HEK293 (cell line): Measurements from ENCODE around the gene ABCC12.
"Not testable (repeated sequence)": the region's sequence is repeated elsewhere in the genome, so short reads cannot be mapped to it uniquely, and the experiment has no call there.

ENCODE experiments used
- CTCF ChIA-PET: fragments of 350-600 bp; formaldehyde crosslinking; extraction: SDS; loops from one replicate; lab custom pipeline; 2021; ENCODE audit warnings: antibody characterized with exemption; lab: Yijun Ruan, JAX
- POLR2A ChIA-PET: fragments of 300-600 bp; formaldehyde crosslinking; extraction: SDS; loops from one replicate; lab custom pipeline; 2020; ENCODE audit warnings: antibody characterized with exemption, inconsistent platforms; lab: Yijun Ruan, JAX
- H3K27ac ChIP-seq: fragments of 200-500 bp; sonication (Bioruptor generic); 2 replicates; pipeline ENCODE4 v1.5.1; 2014; ENCODE audit warnings: low read depth, low read length, control low read depth, inconsistent platforms; ENCODE audit errors: extremely low read depth
- H3K36me3 ChIP-seq, 2 experiments: fragments of 200-500 bp in 1 of 2; sonication (Bioruptor generic) in 1 of 2; 1 replicate in 1 of 2; 2 replicates in 1 of 2; pipeline ENCODE4 v1.5.1; 2014 to 2017; ENCODE audit warnings: inconsistent platforms in 2 of 2, low read length in 2 of 2; ENCODE audit not compliant: control insufficient read depth in 2 of 2, insufficient read depth in 1 of 2
- H3K4me1 ChIP-seq: fragments of 200-500 bp; sonication (Bioruptor generic); 2 replicates; pipeline ENCODE4 v1.5.1; 2014; ENCODE audit warnings: mild to moderate bottlenecking, low read length, inconsistent platforms; ENCODE audit not compliant: control insufficient read depth, insufficient read depth
- H3K4me3 ChIP-seq: 2 replicates; pipeline ENCODE4 v1.5.1; 2011; ENCODE audit warnings: low read depth, mild to moderate bottlenecking, control low read depth, low read length, moderate library complexity
- H3K9me3 ChIP-seq: fragments of 200-500 bp; sonication (Bioruptor generic); 2 replicates; pipeline ENCODE4 v1.5.1; 2014; ENCODE audit warnings: low read depth, low read length, inconsistent platforms; ENCODE audit not compliant: control insufficient read depth, insufficient read depth
- ATF2 ChIP-seq: fragments of 450-650 bp; formaldehyde crosslinking; IDR thresholded peaks from 2 replicates; pipeline ENCODE4 v1.5.1; 2016; ENCODE audit warnings: missing biosample characterization, missing genetic modification characterization, low read depth
- GLI4 ChIP-seq: fragments of 450-650 bp; formaldehyde crosslinking; IDR thresholded peaks from 2 replicates; pipeline ENCODE4 v1.5.1; 2016; ENCODE audit warnings: missing biosample characterization, missing genetic modification characterization
- PRDM4 ChIP-seq: fragments of 450-650 bp; formaldehyde crosslinking; IDR thresholded peaks from 2 replicates; pipeline ENCODE4 v1.5.1; 2017; ENCODE audit warnings: missing biosample characterization, missing genetic modification characterization
- REST ChIP-seq: fragments of 450-650 bp; formaldehyde crosslinking; IDR thresholded peaks from 2 replicates; pipeline ENCODE4 v1.5.1; 2016; ENCODE audit warnings: missing biosample characterization, missing genetic modification characterization
- SP7 ChIP-seq: fragments of 450-650 bp; formaldehyde crosslinking; IDR thresholded peaks from 2 replicates; pipeline ENCODE4 v1.5.1; 2016; ENCODE audit warnings: missing biosample characterization, missing genetic modification characterization
- WT1 ChIP-seq: fragments of 450-650 bp; formaldehyde crosslinking; IDR thresholded peaks from 2 replicates; pipeline ENCODE4 v1.5.1; 2016; ENCODE audit warnings: missing biosample characterization, missing genetic modification characterization
- ZBTB49 ChIP-seq: fragments of 450-650 bp; formaldehyde crosslinking; IDR thresholded peaks from 2 replicates; pipeline ENCODE4 v1.5.1; 2016; ENCODE audit warnings: missing biosample characterization, missing genetic modification characterization, low read depth
- ZBTB8A ChIP-seq: fragments of 450-650 bp; formaldehyde crosslinking; IDR thresholded peaks from 2 replicates; pipeline ENCODE4 v1.5.1; 2016; ENCODE audit warnings: missing biosample characterization, missing genetic modification characterization
- ZNF223 ChIP-seq: fragments of 450-650 bp; formaldehyde crosslinking; IDR thresholded peaks from 2 replicates; pipeline ENCODE4 v1.5.1; 2016; ENCODE audit warnings: missing biosample characterization, missing genetic modification characterization
- ZNF302 ChIP-seq: fragments of 450-650 bp; formaldehyde crosslinking; IDR thresholded peaks from 2 replicates; pipeline ENCODE4 v1.5.1; 2016; ENCODE audit warnings: missing biosample characterization, missing genetic modification characterization, low read depth
- ZNF324 ChIP-seq: fragments of 450-650 bp; formaldehyde crosslinking; IDR thresholded peaks from 2 replicates; pipeline ENCODE4 v1.5.1; 2016; ENCODE audit warnings: missing biosample characterization, missing genetic modification characterization
- ZNF449 ChIP-seq: fragments of 450-650 bp; formaldehyde crosslinking; IDR thresholded peaks from 2 replicates; pipeline ENCODE4 v1.5.1; 2017; ENCODE audit warnings: missing biosample characterization, mild to moderate bottlenecking, missing genetic modification characterization, moderate library complexity
- ZNF473 ChIP-seq: fragments of 450-650 bp; formaldehyde crosslinking; IDR thresholded peaks from 2 replicates; pipeline ENCODE4 v1.5.1; 2017; ENCODE audit warnings: missing biosample characterization, missing genetic modification characterization
- ZNF521 ChIP-seq: fragments of 450-650 bp; formaldehyde crosslinking; IDR thresholded peaks from 2 replicates; pipeline ENCODE4 v1.5.1; 2017; ENCODE audit warnings: missing biosample characterization, mild to moderate bottlenecking, missing genetic modification characterization
- ZNF670 ChIP-seq: fragments of 450-650 bp; formaldehyde crosslinking; IDR thresholded peaks from 2 replicates; pipeline ENCODE4 v1.5.1; 2016; ENCODE audit warnings: missing biosample characterization, missing genetic modification characterization, low read depth
- ZNF677 ChIP-seq: fragments of 450-650 bp; IDR thresholded peaks from 2 replicates; pipeline ENCODE4 v1.5.0; 2018; ENCODE audit warnings: missing biosample characterization, mild to moderate bottlenecking, missing genetic modification characterization, moderate library complexity
- ZNF768 ChIP-seq: fragments of 450-650 bp; formaldehyde crosslinking; IDR thresholded peaks from 2 replicates; pipeline ENCODE4 v1.5.1; 2018; ENCODE audit warnings: missing biosample characterization, mild to moderate bottlenecking, missing genetic modification characterization
- ZSCAN30 ChIP-seq: fragments of 450-650 bp; IDR thresholded peaks from 2 replicates; pipeline ENCODE4 v1.5.1; 2018; ENCODE audit warnings: missing biosample characterization, mild to moderate bottlenecking, missing genetic modification characterization, moderate library complexity

Gene ABCC12

GRCh38 chr16:48169896-48170295 is 14.1 kb upstream of the ABCC12 start (continued):
- TF ChIP-seq ZNF449 (no peak), PRDM4 (tag by site-specific recombination) (no peak), ZNF324 (tag by site-specific recombination) (no peak), ZSCAN30 (tag by site-specific recombination) (no peak), WT1 (tag by site-specific recombination) (no peak), ZNF521 (tag by site-specific recombination) (no peak)

GRCh38 chr16:48168075-48168474 is 12.3 kb upstream of the ABCC12 start:
- Histone ChIP-seq H3K9me3 (no peaks in the 10 kb centered on the region), H3K4me1 (no peaks in the 10 kb centered on the region), H3K36me3 (no peaks in the 10 kb centered on the region), H3K27ac (no peak overlapping the region), H3K4me3 (no peak overlapping the region)
- TF ChIP-seq ZNF768 (tag by site-specific recombination) (no peak), ZNF302 (no peak), ZNF223 (no peak)
- ChIA-PET CTCF (no interaction called here), POLR2A (no interaction called here)

- H3K36me3 ChIP-seq, H3K4me3 ChIP-seq, H3K27ac ChIP-seq, H3K4me1 ChIP-seq, H3K9me3 ChIP-seq: not testable (repeated sequence)
- POLR2A ChIA-PET: interaction anchor here (0.6 kb wide), 1 partner anchor 1123 kb away, joined by 5 read pairs; no protein-coding TSS in a partner anchor
- CTCF ChIA-PET: interaction anchor here (0.6 to 1.1 kb wide), 5 partner anchors 49 to 1313 kb away, joined by 3 read pairs; no protein-coding TSS in a partner anchor
These were observed 10.8 kb upstream of the ABCC12 start for GRCh38 chr16:48166617-48167016.

- Histone ChIP-seq H3K4me1 (no peaks in the 10 kb centered on the region), H3K36me3 (no peaks in the 10 kb centered on the region), H3K4me3 (no peak overlapping the region), H3K27ac (no peak overlapping the region), H3K9me3 (no peaks in the 10 kb centered on the region)
- POLR2A ChIA-PET: interaction anchor here (0.6 kb wide), 1 partner anchor 1122 kb away, joined by 5 read pairs; no protein-coding TSS in a partner anchor
- CTCF ChIA-PET: interaction anchor here (0.6 to 2.1 kb wide), 9 partner anchors 48 to 1313 kb away, joined by 3 to 19 read pairs (median 3); no protein-coding TSS in a partner anchor
- TF ChIP-seq ZBTB8A (tag by site-specific recombination) (no peak), ATF2 (tag by site-specific recombination) (no peak), ZBTB49 (tag by site-specific recombination) (no peak), ZNF677 (tag by site-specific recombination) (no peak), GLI4 (tag by site-specific recombination) (no peak), REST (no peak), ZNF473 (tag by site-specific recombination) (no peak), SP7 (tag by site-specific recombination) (no peak), ZNF670 (tag by site-specific recombination) (no peak)
These were observed 10.3 kb upstream of the ABCC12 start for GRCh38 chr16:48165961-48166578.
